ENCODE measurements around the gene NTRK3.

Gene NTRK3

GRCh38 chr15:87961851-87962420, 294.6 kb downstream of the NTRK3 start:
- H3K4me3 ChIP-seq (ENCODE audit: low read length), result no peak overlapping the region
- TF ChIP-seq ZNF274 (IDR thresholded peaks at IDR 0.05; ENCODE audit: low read depth, low read length), result no peak

GRCh38 chr15:87959662-87960061, 296.9 kb downstream of the NTRK3 start:
- no peak for TF ChIP-seq ZNF274 (IDR thresholded peaks at IDR 0.05; ENCODE audit: low read depth, low read length)

GRCh38 chr15:87959080-87959479, 297.5 kb downstream of the NTRK3 start:
- H3K4me3 ChIP-seq (ENCODE audit: low read length), result no peak overlapping the region
- TF ChIP-seq ZNF274 (IDR thresholded peaks at IDR 0.05; ENCODE audit: low read depth, low read length), result no peak

More at GRCh38 chr15:87959662-87960061, 296.9 kb downstream of the NTRK3 start:
- H3K4me3 ChIP-seq (ENCODE audit: low read length), result no peak overlapping the region

GRCh38 chr15:87955284-87955909, 301.1 kb downstream of the NTRK3 start:
- TF ChIP-seq ZNF274 (IDR thresholded peaks at IDR 0.05; ENCODE audit: low read depth, low read length), result no peak
- H3K4me3 ChIP-seq (ENCODE audit: low read length), result no peak overlapping the region

GRCh38 chr15:87954793-87955192, 301.7 kb downstream of the NTRK3 start:
- H3K4me3 ChIP-seq (ENCODE audit: low read length), result no peak overlapping the region
- no peak for TF ChIP-seq ZNF274 (IDR thresholded peaks at IDR 0.05; ENCODE audit: low read depth, low read length)

- H3K4me3 ChIP-seq (ENCODE audit: low read length), result no peak overlapping the region
Measured at GRCh38 chr15:87952736-87953287, 303.7 kb downstream of the NTRK3 start.

GRCh38 chr15:87949575-87950223, 306.8 kb downstream of the NTRK3 start:
- TF ChIP-seq ZNF274 (IDR thresholded peaks at IDR 0.05; ENCODE audit: low read depth, low read length), result no peak
- H3K4me3 ChIP-seq (ENCODE audit: low read length), result no peak overlapping the region

More at GRCh38 chr15:87952736-87953287, 303.7 kb downstream of the NTRK3 start:
- TF ChIP-seq ZNF274 (IDR thresholded peaks at IDR 0.05; ENCODE audit: low read depth, low read length), result no peak

- no peak for TF ChIP-seq ZNF274 (IDR thresholded peaks at IDR 0.05; ENCODE audit: low read depth, low read length)
- no peak overlapping the region for H3K4me3 ChIP-seq (ENCODE audit: low read length)
Measured at GRCh38 chr15:87949151-87949574, 307.4 kb downstream of the NTRK3 start.

DNA sequence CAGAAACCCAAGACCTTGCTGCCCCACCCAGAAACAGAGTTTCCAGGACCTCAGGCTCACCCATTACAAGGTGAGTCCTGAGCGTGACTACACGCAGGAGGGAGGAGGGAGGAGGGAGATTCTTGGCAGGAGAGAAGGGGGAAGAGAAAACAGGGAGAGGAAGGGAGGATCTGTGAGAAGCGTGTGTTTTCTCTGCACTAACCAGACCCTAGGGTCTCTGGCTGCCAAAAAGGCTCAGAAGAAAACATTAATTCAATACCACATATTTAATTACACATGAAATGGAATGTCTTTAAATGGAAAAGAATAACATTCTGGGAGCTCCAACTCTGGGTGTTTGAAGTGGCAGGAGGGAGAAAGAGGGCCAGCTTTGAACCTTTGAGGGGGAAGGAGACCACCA, 309.0 kb downstream of the NTRK3 start:
- no peak overlapping the region for H3K4me3 ChIP-seq (ENCODE audit: low read length)
- TF ChIP-seq ZNF274 (IDR thresholded peaks at IDR 0.05; ENCODE audit: low read depth, low read length), result no peak

DNA sequence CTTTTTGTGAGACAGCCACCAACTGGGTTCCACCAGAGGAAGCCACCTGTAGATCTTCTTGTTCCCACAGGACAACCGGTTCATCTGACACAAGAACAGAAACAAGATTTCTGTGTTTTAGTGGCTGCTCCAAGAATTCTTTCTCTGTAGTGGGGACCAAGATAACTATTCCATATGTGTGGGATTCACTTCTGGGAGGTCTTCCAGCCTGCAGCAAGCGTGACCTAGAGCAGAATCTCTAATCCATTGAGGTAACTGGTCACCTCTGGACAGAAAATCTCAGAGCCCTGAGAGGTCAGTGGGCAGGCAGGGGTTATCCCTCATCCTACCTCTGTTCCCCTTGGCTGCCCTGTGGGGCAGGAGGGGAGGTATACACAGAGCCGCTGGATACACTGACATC, 311.3 kb downstream of the NTRK3 start:
- TF ChIP-seq ZNF274 (IDR thresholded peaks at IDR 0.05; ENCODE audit: low read depth, low read length), result no peak
- H3K4me3 ChIP-seq (ENCODE audit: low read length), result no peak overlapping the region

GRCh38 chr15:87944691-87945090, 311.8 kb downstream of the NTRK3 start:
- H3K4me3 ChIP-seq (ENCODE audit: low read length), result no peak overlapping the region
- TF ChIP-seq ZNF274 (IDR thresholded peaks at IDR 0.05; ENCODE audit: low read depth, low read length), result no peak

GRCh38 chr15:87944050-87944449, 312.5 kb downstream of the NTRK3 start:
- TF ChIP-seq ZNF274 (IDR thresholded peaks at IDR 0.05; ENCODE audit: low read depth, low read length), result no peak
- H3K4me3 ChIP-seq (ENCODE audit: low read length), result no peak overlapping the region

GRCh38 chr15:87943626-87944025, 312.9 kb downstream of the NTRK3 start:
- TF ChIP-seq ZNF274 (IDR thresholded peaks at IDR 0.05; ENCODE audit: low read depth, low read length), result no peak
- no peak overlapping the region for H3K4me3 ChIP-seq (ENCODE audit: low read length)

DNA sequence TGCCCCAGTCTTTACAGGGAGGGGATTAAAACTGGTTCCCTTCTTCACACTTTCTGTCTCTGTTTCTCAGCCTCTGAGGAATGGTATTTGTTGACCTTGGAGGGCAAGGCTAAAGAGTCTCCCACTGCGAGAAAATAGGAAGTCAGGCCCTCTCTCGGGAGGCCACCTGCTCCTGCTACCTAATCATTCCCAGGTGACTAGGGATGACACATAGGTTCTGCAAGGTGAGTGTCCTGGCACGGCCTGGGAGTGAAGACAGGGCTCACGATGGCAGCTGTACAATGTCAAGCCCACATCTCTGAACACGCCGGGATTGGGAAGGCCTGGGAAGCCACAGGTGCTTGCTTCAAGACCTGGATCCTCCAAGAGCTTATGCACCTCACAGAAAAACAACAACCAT, 314.2 kb downstream of the NTRK3 start:
- no peak overlapping the region for H3K4me3 ChIP-seq (ENCODE audit: low read length)
- no peak for TF ChIP-seq ZNF274 (IDR thresholded peaks at IDR 0.05; ENCODE audit: low read depth, low read length)

DNA sequence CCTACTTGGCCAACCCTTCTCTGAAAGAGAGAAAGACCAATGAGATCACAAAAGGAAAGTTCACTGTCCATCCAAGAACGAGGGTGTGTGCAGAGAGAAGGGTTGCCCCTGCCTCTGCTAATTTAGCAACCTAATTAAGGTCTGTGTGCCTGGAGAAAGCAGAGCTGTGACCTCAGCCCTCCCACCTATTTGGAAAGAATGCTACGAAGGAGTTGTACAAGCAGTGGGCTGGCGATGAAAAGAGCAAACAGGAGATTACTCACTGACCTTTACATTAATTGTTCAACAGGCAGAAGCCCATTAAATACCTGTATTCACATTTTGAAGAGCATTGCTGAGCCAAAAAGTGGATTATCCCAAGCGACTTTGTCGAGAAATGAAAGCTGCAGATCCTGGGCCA, 314.9 kb downstream of the NTRK3 start:
- H3K4me3 ChIP-seq (ENCODE audit: low read length), result no peak overlapping the region
- no peak for TF ChIP-seq ZNF274 (IDR thresholded peaks at IDR 0.05; ENCODE audit: low read depth, low read length)
